Ovary (tissue), 1 donor: ENCODE results near the gene METTL22.

Experiments
- EP300 ChIP-seq: sonication (generic); formaldehyde crosslinking; IDR thresholded peaks from one replicate; pipeline ENCODE4 v1.6.1; 2017; ENCODE audit warnings: antibody characterized with exemption
- POLR2A ChIP-seq: fragments of 450-650 bp; IDR thresholded peaks from one replicate; pipeline ENCODE4 v1.6.1; 2017; ENCODE audit warnings: antibody characterized with exemption, mild to moderate bottlenecking, moderate library complexity

DNA sequence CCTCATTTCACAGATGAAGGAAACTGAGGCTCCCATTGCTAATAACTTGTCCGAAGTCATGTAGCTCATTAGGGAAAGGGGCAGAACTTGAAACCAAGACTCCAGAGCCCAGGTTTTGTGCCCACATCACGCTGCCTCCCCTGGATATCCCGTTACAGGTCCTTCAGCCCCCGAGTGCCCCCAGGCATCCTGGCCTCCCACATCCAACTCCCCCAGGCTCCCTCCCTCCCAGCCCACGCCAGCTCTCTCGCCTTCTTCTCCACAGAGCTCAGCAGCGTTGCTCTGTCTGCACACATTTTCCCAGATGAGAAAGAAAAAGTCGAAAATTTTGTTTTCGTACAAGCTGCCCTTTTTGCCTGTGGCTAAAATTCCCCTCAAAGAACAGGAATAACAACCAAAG lies 14.3 kb upstream of the METTL22 start:
- TF ChIP-seq EP300 (no peak), POLR2A (no peak)
